Central memory CD8-positive, alpha-beta T cell (primary cell): Measurements from ENCODE around the gene RGS7.

ENCODE experiments used
- ATAC-seq: fragments of 150-1000 bp; cut with Tn5 transposase; replicated peaks from 2 replicates; pipeline ENCODE4 v1.10.0; 2022; ENCODE audit warnings: mild to moderate bottlenecking, moderate FRiP score, moderate number of reproducible peaks; ENCODE audit not compliant: poor library complexity, severe bottlenecking; ENCODE audit errors: extremely low read depth
- DNase-seq, 2 donors: peaks; one replicate each; pipeline ENCODE4 v3.0.0; 2021; ENCODE audit warnings: low spot score in 2 of 2
- H3K27ac Mint-ChIP-seq: one replicate; pipeline ENCODE4 v1.8.0; 2022; ENCODE audit warnings: low read depth, mild to moderate bottlenecking, moderate library complexity, mixed read lengths
- H3K27me3 Mint-ChIP-seq: one replicate; pipeline ENCODE4 v1.8.0; 2022; ENCODE audit warnings: mixed read lengths
- H3K36me3 Mint-ChIP-seq: one replicate; pipeline ENCODE4 v1.8.0; 2022; ENCODE audit warnings: mild to moderate bottlenecking, moderate library complexity, mixed read lengths; ENCODE audit not compliant: insufficient read depth
- H3K4me1 Mint-ChIP-seq: one replicate; pipeline ENCODE4 v1.8.0; 2022; ENCODE audit warnings: mixed read lengths
- H3K4me3 Mint-ChIP-seq: one replicate; pipeline ENCODE4 v1.8.0; 2022; ENCODE audit warnings: mild to moderate bottlenecking, moderate library complexity, mixed read lengths
- H3K9me3 Mint-ChIP-seq: one replicate; pipeline ENCODE4 v1.8.0; 2022; ENCODE audit warnings: mixed read lengths

The RGS7 gene

GRCh38 chr1:240827786-240828185 lies 529.2 kb downstream of the RGS7 start:
- Mint-ChIP-seq H3K36me3 (no peaks in the 10 kb centered on the region), H3K27ac (no peak overlapping the region), H3K9me3 (peaks cover 8% of the 10 kb centered on the region), H3K4me3 (no peak overlapping the region), H3K27me3 (no peaks in the 10 kb centered on the region), H3K4me1 (no peaks in the 10 kb centered on the region)
- DNase-seq (no peak), ATAC-seq (no peak)

DNA sequence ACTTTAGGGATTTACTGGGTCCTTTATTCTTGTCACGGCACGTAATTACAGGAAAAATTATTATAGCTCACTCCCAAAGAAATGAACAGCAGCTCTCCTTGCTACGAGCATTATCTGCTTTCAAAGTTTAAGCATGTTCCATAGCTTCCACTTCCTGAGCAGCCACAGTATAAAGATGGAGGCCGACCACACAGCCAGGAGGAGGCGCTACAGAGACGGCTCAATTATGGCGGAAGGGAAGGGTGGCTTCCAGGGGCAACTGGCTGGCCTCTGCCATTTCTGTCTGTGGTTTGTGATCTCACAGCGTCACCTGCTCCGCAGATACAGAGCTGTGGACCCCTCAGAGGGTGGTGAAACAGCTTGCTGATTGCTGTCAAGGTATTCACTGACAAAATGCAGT lies 532.8 kb downstream of the RGS7 start:
- DNase-seq (no peak), ATAC-seq (no peak)
- Mint-ChIP-seq H3K27me3 (no peaks in the 10 kb centered on the region), H3K4me3 (no peak overlapping the region), H3K4me1 (no peaks in the 10 kb centered on the region), H3K9me3 (peaks cover 3% of the 10 kb centered on the region), H3K27ac (no peak overlapping the region), H3K36me3 (no peaks in the 10 kb centered on the region)

DNA sequence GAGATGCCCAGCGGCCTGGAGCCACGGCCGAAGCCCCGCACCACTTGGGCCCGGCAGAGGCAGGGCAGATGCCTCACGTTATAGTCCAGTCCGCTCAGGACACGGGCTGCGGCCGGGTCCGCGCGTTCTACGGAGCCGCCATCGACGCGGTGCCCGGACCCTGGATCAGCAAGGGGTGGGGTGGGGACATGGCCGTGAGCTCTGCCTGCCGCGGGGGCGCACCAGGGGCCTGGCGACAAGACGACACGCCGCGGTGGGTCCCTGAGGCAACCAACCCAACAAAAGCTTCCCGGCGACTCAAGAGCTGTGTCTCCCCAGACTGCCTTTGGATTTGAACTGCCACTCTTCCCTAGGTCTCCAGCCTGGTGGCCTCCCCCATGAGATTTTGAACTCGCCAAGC lies 533.6 kb downstream of the RGS7 start:
- H3K4me3 Mint-ChIP-seq, result no peak overlapping the region
- H3K27ac Mint-ChIP-seq, result no peak overlapping the region
- H3K27me3 Mint-ChIP-seq, result no peaks in the 10 kb centered on the region
- no peak for ATAC-seq
- peaks cover 8% of the 10 kb centered on the region for H3K9me3 Mint-ChIP-seq
- DNase-seq, result no peak
- no peaks in the 10 kb centered on the region for H3K4me1 Mint-ChIP-seq
- H3K36me3 Mint-ChIP-seq, result no peaks in the 10 kb centered on the region

- H3K4me1 Mint-ChIP-seq, result no peaks in the 10 kb centered on the region
- no peak for DNase-seq
- peaks cover 9% of the 10 kb centered on the region for H3K9me3 Mint-ChIP-seq
- no peaks in the 10 kb centered on the region for H3K36me3 Mint-ChIP-seq
- no peaks in the 10 kb centered on the region for H3K27me3 Mint-ChIP-seq
- no peak for ATAC-seq
- H3K27ac Mint-ChIP-seq, result no peak overlapping the region
- H3K4me3 Mint-ChIP-seq, result no peak overlapping the region
These were observed 535.1 kb downstream of the RGS7 start for GRCh38 chr1:240821925-240822324.

DNA sequence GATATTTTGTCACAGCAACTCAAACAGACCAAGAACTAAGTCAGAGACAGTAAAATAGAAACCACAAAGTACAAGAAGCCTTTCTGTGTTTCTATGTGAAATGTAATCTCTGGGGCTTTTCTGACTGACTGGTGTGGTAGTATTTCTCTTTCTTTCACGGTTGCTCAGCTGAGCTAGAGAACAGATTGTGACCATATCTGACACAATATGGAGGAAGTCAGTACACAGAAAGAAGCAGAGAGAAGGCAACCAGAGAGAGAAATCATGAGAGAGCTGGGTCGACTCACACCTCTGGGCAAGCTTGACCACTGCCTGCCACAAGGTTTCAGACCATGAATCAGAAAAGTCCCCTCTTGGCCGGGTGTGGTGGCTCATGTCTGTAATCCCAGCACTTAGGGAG lies 536.2 kb downstream of the RGS7 start:
- no peak overlapping the region for H3K27ac Mint-ChIP-seq
- H3K36me3 Mint-ChIP-seq, result no peaks in the 10 kb centered on the region
- H3K27me3 Mint-ChIP-seq, result no peaks in the 10 kb centered on the region
- ATAC-seq, result no peak
- peaks cover 9% of the 10 kb centered on the region for H3K9me3 Mint-ChIP-seq
- no peak overlapping the region for H3K4me3 Mint-ChIP-seq
- no peak for DNase-seq
- no peaks in the 10 kb centered on the region for H3K4me1 Mint-ChIP-seq

GRCh38 chr1:240816472-240816871 lies 540.5 kb downstream of the RGS7 start:
- Mint-ChIP-seq H3K36me3 (no peaks in the 10 kb centered on the region), H3K27ac (no peak overlapping the region), H3K4me1 (no peaks in the 10 kb centered on the region), H3K27me3 (no peaks in the 10 kb centered on the region), H3K4me3 (no peak overlapping the region), H3K9me3 (peaks cover 8% of the 10 kb centered on the region)
- ATAC-seq (no peak), DNase-seq (no peak)

DNA sequence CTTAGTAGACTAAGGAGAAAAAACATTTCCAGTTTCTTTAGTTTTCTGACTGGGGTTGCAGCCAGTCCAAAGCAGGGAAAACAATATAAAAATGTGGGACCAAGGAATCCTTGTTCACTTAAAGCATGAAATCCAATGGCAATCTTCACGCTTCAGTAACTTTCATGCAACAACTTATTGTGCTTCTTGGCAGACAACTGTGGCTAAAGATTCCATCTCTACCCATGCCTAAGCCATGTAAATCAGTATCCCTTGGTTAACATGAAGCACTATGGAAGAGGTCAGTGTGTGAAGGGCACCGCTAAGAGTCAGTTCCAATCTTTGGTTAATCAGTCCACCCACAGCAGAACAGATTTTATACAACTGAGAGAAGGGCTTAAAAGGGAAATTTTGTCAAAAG lies 543.3 kb downstream of the RGS7 start:
- ATAC-seq (no peak), DNase-seq (no peak)
- Mint-ChIP-seq H3K27me3 (no peaks in the 10 kb centered on the region), H3K27ac (no peak overlapping the region), H3K4me1 (no peaks in the 10 kb centered on the region), H3K36me3 (no peaks in the 10 kb centered on the region), H3K9me3 (peaks cover 5% of the 10 kb centered on the region), H3K4me3 (no peak overlapping the region)

- no peak overlapping the region for H3K27ac Mint-ChIP-seq
- H3K27me3 Mint-ChIP-seq, result no peaks in the 10 kb centered on the region
- H3K9me3 Mint-ChIP-seq, result no peaks in the 10 kb centered on the region
- H3K36me3 Mint-ChIP-seq, result no peaks in the 10 kb centered on the region
- DNase-seq (no peak), ATAC-seq (no peak)
- no peak overlapping the region for H3K4me3 Mint-ChIP-seq
- H3K4me1 Mint-ChIP-seq, result no peaks in the 10 kb centered on the region
These were observed 545.7 kb downstream of the RGS7 start for GRCh38 chr1:240811256-240811655.

- no peaks in the 10 kb centered on the region for H3K27me3 Mint-ChIP-seq
- H3K4me3 Mint-ChIP-seq, result no peak overlapping the region
- DNase-seq (no peak), ATAC-seq (no peak)
- H3K4me1 Mint-ChIP-seq, result no peaks in the 10 kb centered on the region
- no peak overlapping the region for H3K27ac Mint-ChIP-seq
- H3K36me3 Mint-ChIP-seq, result no peaks in the 10 kb centered on the region
- no peaks in the 10 kb centered on the region for H3K9me3 Mint-ChIP-seq
These were observed 548.6 kb downstream of the RGS7 start for GRCh38 chr1:240808381-240808780.

DNA sequence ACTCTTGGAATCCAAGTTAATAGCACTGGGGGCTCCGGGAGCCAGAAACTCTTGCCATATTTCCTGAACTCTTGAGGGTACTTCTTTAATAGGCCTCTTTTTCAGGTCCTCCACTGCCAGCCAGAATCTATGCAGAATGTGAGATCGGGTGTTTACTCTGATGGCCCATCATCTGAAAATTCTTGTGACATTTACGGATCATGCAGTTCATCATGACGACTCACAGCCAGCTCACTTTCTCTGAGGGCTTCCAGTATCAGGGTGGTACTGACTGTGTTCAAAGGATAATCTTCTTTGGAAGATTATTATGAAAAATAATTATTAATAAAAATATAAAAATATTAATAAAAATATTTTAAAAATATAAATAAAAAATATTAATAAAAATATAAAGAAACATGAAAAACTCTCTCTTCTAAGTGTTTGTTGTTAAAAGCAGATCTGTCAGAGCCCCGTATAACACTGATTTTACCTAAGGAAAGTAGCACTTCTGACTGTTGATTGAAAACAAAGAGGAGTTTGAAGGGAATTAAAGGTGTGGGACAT lies 550.7 kb downstream of the RGS7 start:
- Mint-ChIP-seq H3K27ac (no peak overlapping the region), H3K4me1 (no peaks in the 10 kb centered on the region), H3K4me3 (no peak overlapping the region), H3K9me3 (no peaks in the 10 kb centered on the region), H3K27me3 (no peaks in the 10 kb centered on the region), H3K36me3 (no peaks in the 10 kb centered on the region)
- DNase-seq, result no peak
- ATAC-seq, result no peak

DNA sequence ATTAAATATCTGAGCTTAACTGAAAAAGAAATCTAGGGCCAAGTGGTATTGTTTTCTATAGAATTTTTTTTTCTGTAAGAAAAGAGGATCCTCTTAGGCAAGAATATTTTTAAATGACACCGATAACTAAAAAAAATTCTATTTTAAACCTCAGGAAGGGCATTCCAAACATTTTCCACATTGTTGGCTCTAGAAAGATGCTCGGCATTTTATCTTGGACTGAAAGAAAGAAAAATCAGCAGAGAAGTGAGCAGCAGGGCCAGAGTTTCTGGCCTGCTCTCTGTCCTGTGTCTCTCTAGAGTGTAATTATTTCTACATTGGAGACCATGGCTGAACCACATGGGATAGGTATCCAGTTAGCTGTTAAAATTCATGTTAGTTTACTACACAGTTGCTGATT lies 552.5 kb downstream of the RGS7 start:
- no peaks in the 10 kb centered on the region for H3K9me3 Mint-ChIP-seq
- H3K4me1 Mint-ChIP-seq, result no peaks in the 10 kb centered on the region
- H3K27ac Mint-ChIP-seq, result no peak overlapping the region
- ATAC-seq (no peak), DNase-seq (no peak)
- no peaks in the 10 kb centered on the region for H3K27me3 Mint-ChIP-seq
- no peaks in the 10 kb centered on the region for H3K36me3 Mint-ChIP-seq
- no peak overlapping the region for H3K4me3 Mint-ChIP-seq

DNA sequence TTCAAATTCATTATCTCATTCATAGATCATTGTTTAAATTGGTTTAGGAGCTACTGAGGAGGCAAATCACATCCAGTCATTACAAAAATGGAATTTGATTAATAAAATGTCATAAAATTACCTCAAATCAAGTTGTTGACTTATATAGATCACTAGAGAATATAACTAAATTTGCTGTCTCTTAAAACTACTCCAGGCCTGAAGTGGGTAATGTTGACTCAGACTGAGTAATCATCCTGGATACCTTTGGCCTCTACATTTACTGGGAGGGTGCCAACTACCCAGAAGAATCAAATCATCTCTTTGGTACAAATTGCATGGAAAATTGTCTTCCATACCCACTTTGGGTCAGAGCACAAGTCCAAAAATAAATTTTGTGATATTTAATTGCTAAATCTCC lies 553.9 kb downstream of the RGS7 start:
- DNase-seq (no peak), ATAC-seq (no peak)
- no peaks in the 10 kb centered on the region for H3K4me1 Mint-ChIP-seq
- no peaks in the 10 kb centered on the region for H3K36me3 Mint-ChIP-seq
- no peak overlapping the region for H3K27ac Mint-ChIP-seq
- H3K4me3 Mint-ChIP-seq, result no peak overlapping the region
- H3K9me3 Mint-ChIP-seq, result no peaks in the 10 kb centered on the region
- H3K27me3 Mint-ChIP-seq, result no peaks in the 10 kb centered on the region

DNA sequence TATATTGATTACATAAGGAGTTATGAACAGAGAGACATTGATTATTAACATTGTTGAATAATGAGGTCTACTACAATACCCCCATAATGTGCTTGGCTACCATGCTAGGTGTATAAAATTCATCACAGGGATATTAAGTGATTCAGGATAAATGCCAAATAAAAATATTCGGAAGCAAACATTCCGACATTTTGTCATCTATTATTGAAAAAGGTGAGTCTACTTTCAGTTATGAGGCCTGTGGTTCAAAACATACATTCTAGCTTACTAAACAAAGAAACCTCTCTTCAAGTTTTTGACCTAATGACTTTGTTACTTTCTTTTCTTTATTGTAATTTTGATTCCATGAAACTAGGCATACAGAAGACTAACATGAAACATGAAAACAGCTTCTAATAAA lies 554.7 kb downstream of the RGS7 start:
- no peak for ATAC-seq
- no peak overlapping the region for H3K27ac Mint-ChIP-seq
- H3K4me3 Mint-ChIP-seq, result no peak overlapping the region
- no peak for DNase-seq
- no peaks in the 10 kb centered on the region for H3K27me3 Mint-ChIP-seq
- H3K36me3 Mint-ChIP-seq, result no peaks in the 10 kb centered on the region
- no peaks in the 10 kb centered on the region for H3K4me1 Mint-ChIP-seq
- H3K9me3 Mint-ChIP-seq, result no peaks in the 10 kb centered on the region

DNA sequence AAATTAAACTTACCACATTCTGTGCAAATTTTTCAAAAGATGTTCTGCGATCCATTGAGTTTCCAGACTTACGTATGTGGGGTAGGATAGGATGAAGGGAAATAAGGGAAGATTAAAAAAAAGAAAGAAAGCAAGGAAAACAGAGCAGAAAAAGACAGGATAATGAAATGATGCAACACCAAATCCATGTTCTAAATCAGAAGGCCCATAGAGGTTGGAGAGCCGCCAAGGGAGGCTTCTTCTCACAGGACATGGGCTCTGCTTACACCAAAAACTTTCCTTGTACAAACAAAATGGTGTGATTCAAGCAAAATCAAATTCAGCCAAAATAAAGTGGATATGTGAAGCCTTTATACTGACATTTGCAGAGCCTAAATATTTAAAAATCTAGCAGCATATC lies 555.6 kb downstream of the RGS7 start:
- DNase-seq (no peak), ATAC-seq (no peak)
- Mint-ChIP-seq H3K4me3 (no peak overlapping the region), H3K36me3 (no peaks in the 10 kb centered on the region), H3K27me3 (no peaks in the 10 kb centered on the region), H3K4me1 (no peaks in the 10 kb centered on the region), H3K9me3 (no peaks in the 10 kb centered on the region), H3K27ac (no peak overlapping the region)
